GM12878 (cell line): Measurements from ENCODE around the gene STK10. TPM values are rescaled to one million over a fixed set of nuclear protein-coding genes. Genes with fewer than 3 reads are reported as not detected.

ENCODE experiments used
- ATAC-seq: fragments of 200-7000 bp; cut with Tn5 transposase; 3 replicates; pipeline ENCODE4 v1.9.1; 2020; ENCODE audit warnings: mild to moderate bottlenecking, moderate library complexity
- BruUV-seq: library from RNA; stranded (reverse); fragments of 400-500 nt; replicated peaks from 2 replicates; lab custom pipeline; 2021; lab: Mats Ljungman, UMichigan
- CTCF ChIA-PET: fragments of 300-600 bp; sonication (Branson Sonifier 250); formaldehyde crosslinking; extraction: SDS; loops from one replicate; lab custom pipeline; 2021; ENCODE audit warnings: inconsistent platforms; lab: Yijun Ruan, JAX
- POLR2A ChIA-PET: fragments of 350-600 bp; formaldehyde crosslinking; extraction: SDS; loops from one replicate; lab custom pipeline; 2021; ENCODE audit warnings: inconsistent platforms; lab: Charles Lee
- RAD21 ChIA-PET: fragments of 300-600 bp; sonication (Branson Sonifier 250); formaldehyde crosslinking; loops from one replicate; lab custom pipeline; 2023; ENCODE audit warnings: antibody characterized with exemption; ENCODE audit not compliant: unreplicated experiment; lab: Charles Lee
- SMC1A ChIA-PET: fragments of 300-600 bp; sonication (Branson Sonifier 250); formaldehyde crosslinking; loops from one replicate; lab custom pipeline; 2023; ENCODE audit not compliant: unreplicated experiment, uncharacterized antibody; lab: Charles Lee
- DNase-seq: peaks from one replicate; pipeline ENCODE4 v3.0.0-alpha.2; 2011; ENCODE audit warnings: low read depth, low spot score
- FAIRE-seq: peaks from 3 replicates; lab custom pipeline; 2011; peaks lifted over from hg19 to GRCh38; lab: Jason Lieb, UNC
- H2AFZ ChIP-seq: 2 replicates; pipeline ENCODE4 v1.6.0; 2011; ENCODE audit warnings: low read depth, low read length, control low read depth; ENCODE audit not compliant: control insufficient read depth
- H3K27ac ChIP-seq: 2 replicates; pipeline ENCODE4 v1.5.1; 2011; ENCODE audit warnings: control low read depth; ENCODE audit not compliant: control insufficient read depth, insufficient read depth
- H3K27me3 ChIP-seq, 2 experiments: replicated peaks in 1 of 2; 2 replicates each; pipeline versions ENCODE4 v1.6.0 to v1.6.1; 2011; ENCODE audit warnings: low read length in 1 of 2; ENCODE audit not compliant: control insufficient read depth in 2 of 2, insufficient read depth in 2 of 2
- H3K36me3 ChIP-seq, 2 experiments: 2 replicates each; pipeline ENCODE4 v1.5.1; 2011; ENCODE audit warnings: low read length in 1 of 2; ENCODE audit not compliant: control insufficient read depth in 2 of 2, insufficient read depth in 2 of 2
- H3K4me1 ChIP-seq: 2 replicates; pipeline ENCODE4 v1.6.1; 2011; ENCODE audit warnings: mild to moderate bottlenecking, low read length, moderate library complexity, mixed read lengths; ENCODE audit not compliant: control insufficient read depth, insufficient read depth
- H3K4me2 ChIP-seq: 2 replicates; pipeline ENCODE4 v1.6.0; 2011; ENCODE audit warnings: control low read depth; ENCODE audit not compliant: control insufficient read depth, insufficient read depth
- H3K4me3 ChIP-seq: fragments of 200-600 bp; sonication (generic); 2 replicates; pipeline ENCODE4 v1.5.1; 2016
- H3K79me2 ChIP-seq: 2 replicates; pipeline ENCODE4 v1.6.0; 2011; ENCODE audit warnings: low read length; ENCODE audit not compliant: control insufficient read depth, insufficient read depth
- H3K9ac ChIP-seq: 2 replicates; pipeline ENCODE4 v1.8.0; 2011; ENCODE audit warnings: low read length, control low read depth, mixed read lengths; ENCODE audit not compliant: control insufficient read depth, insufficient read depth
- H3K9me3 ChIP-seq: replicated peaks from 3 replicates; pipeline ENCODE4 v1.5.1; 2011; ENCODE audit warnings: mild to moderate bottlenecking, low read length; ENCODE audit not compliant: control insufficient read depth, insufficient read depth
- H4K20me1 ChIP-seq: 2 replicates; pipeline ENCODE4 v1.6.0; 2011; ENCODE audit not compliant: control insufficient read depth, insufficient read depth
- CBX3 ChIP-seq: fragments of 200-600 bp; sonication (generic); IDR thresholded peaks from 2 replicates; pipeline ENCODE4 v1.6.1; 2016; ENCODE audit warnings: low read depth, borderline replicate concordance
- CHD2 ChIP-seq: IDR thresholded peaks from 2 replicates; pipeline ENCODE4 v1.6.1; 2011; ENCODE audit warnings: low read depth, low read length, improper control_type of control experiment, borderline replicate concordance
- CREB1 ChIP-seq: IDR thresholded peaks from 2 replicates; pipeline ENCODE4 v1.6.1; 2012; ENCODE audit warnings: low read depth, mild to moderate bottlenecking, inconsistent platforms
- CREM ChIP-seq: IDR thresholded peaks from 2 replicates; pipeline ENCODE4 v1.6.1; 2014; ENCODE audit warnings: antibody characterized with exemption, low read depth
- E4F1 ChIP-seq: fragments of 450-650 bp; IDR thresholded peaks from 2 replicates; pipeline ENCODE4 v1.6.1; 2018; ENCODE audit warnings: borderline replicate concordance, mild to moderate bottlenecking; ENCODE audit not compliant: partially characterized antibody
- GATAD2B ChIP-seq: fragments of 450-650 bp; conservative IDR thresholded peaks from 2 replicates; pipeline ENCODE4 v1.6.1; 2017; ENCODE audit warnings: low read depth, mild to moderate bottlenecking, moderate library complexity
- HDGF ChIP-seq: fragments of 450-650 bp; IDR thresholded peaks from 2 replicates; pipeline ENCODE4 v1.6.1; 2016; ENCODE audit warnings: antibody characterized with exemption
- IRF3 ChIP-seq: fragments of 450-650 bp; IDR thresholded peaks from 2 replicates; pipeline ENCODE4 v1.6.1; 2014; ENCODE audit warnings: mild to moderate bottlenecking
- IRF4 ChIP-seq: IDR thresholded peaks from 2 replicates; pipeline ENCODE4 v1.6.1; 2011; ENCODE audit warnings: low read depth, low read length
- JUND ChIP-seq: IDR thresholded peaks from 2 replicates; pipeline ENCODE4 v1.6.1; 2012; ENCODE audit warnings: low read depth, mild to moderate bottlenecking, low read length, improper control_type of control experiment, moderate library complexity
- MLLT1 ChIP-seq: fragments of 450-650 bp; IDR thresholded peaks from 2 replicates; pipeline ENCODE4 v1.6.1; 2016; ENCODE audit warnings: mild to moderate bottlenecking
- NFYA ChIP-seq: IDR thresholded peaks from 2 replicates; pipeline ENCODE4 v1.6.1; 2011; ENCODE audit warnings: low read depth, mild to moderate bottlenecking, low read length, improper control_type of control experiment, borderline replicate concordance
- NR2F1 ChIP-seq: fragments of 450-650 bp; conservative IDR thresholded peaks from 2 replicates; pipeline ENCODE4 v1.6.1; 2017; ENCODE audit warnings: mild to moderate bottlenecking
- PML ChIP-seq: IDR thresholded peaks from 2 replicates; pipeline ENCODE4 v1.6.1; 2012; ENCODE audit warnings: low read length, inconsistent platforms
- POLR2A ChIP-seq: IDR thresholded peaks from 2 replicates; pipeline ENCODE4 v1.6.1; 2011; ENCODE audit warnings: low read depth, mild to moderate bottlenecking, low read length
- STAT1 ChIP-seq: fragments of 450-650 bp; conservative IDR thresholded peaks from 2 replicates; pipeline ENCODE4 v1.6.1; 2014; ENCODE audit warnings: antibody characterized with exemption, mild to moderate bottlenecking
- USF2 ChIP-seq: IDR thresholded peaks from 2 replicates; pipeline ENCODE4 v1.6.1; 2011; ENCODE audit warnings: low read depth, low read length, improper control_type of control experiment, borderline replicate concordance
- ZNF24 ChIP-seq: fragments of 450-650 bp; IDR thresholded peaks from 2 replicates; pipeline ENCODE4 v1.6.1; 2017; ENCODE audit warnings: antibody characterized with exemption, mild to moderate bottlenecking
- WGBS: methylation state at CpG from one replicate; pipeline ENCODE4 v1.1.6; 2016; ENCODE audit warnings: low lambda C conversion rate; ENCODE audit not compliant: insufficient replicate concordance, insufficient coverage; ENCODE audit errors: missing lambda C conversion rate; 5-methylcytosine and 5-hydroxymethylcytosine counted together
- in situ Hi-C: fragments of 300-500 bp; cut with MboI; formaldehyde crosslinking; loops from 9 replicates; pipeline ENCODE4 v1.14.3; 2018; ENCODE audit warnings: mixed read lengths
- intact Hi-C: fragments of 100-400 bp; cut with micrococcal nuclease; formaldehyde crosslinking; loops from one replicate; pipeline ENCODE4 v1.14.2; 2022; ENCODE audit not compliant: unreplicated experiment
- polyA plus RNA-seq, 11 experiments: library from polyadenylated mRNA; depleted of rRNA in 4 of 11; unstranded in 6 of 11; stranded (reverse) in 5 of 11; fragments of >200 nt; fragmentation: Nextera tagmentation in 4 of 11; fragmentation: Illumina TruSeq in 1 of 11; extraction: Ambion mirVana in 4 of 11; extraction: Trizol in 1 of 11; gene quantifications; 1 replicate in 1 of 11; 2 replicates in 10 of 11; pipeline versions ENCODE4 v1.2.1 to v1.2.3, GENCODE V29; 2011 to 2016; ENCODE audit warnings: inconsistent platforms in 2 of 11, missing spikeins in 2 of 11, low read depth in 1 of 11
- total RNA-seq, 4 experiments: library from RNA; depleted of rRNA in 3 of 4; stranded (reverse); fragments of >200 nt in 3 of 4; fragmentation: Illumina TruSeq in 1 of 4; extraction: Trizol in 1 of 4; gene quantifications; 2 replicates each; pipeline versions ENCODE4 v1.2.1 to v1.2.3, GENCODE V29; 2013 to 2021

The STK10 gene
- total and polyA plus RNA-seq, 10 of the 15 experiments (the other 5 are each of a cell fraction or from before 2014, with no cell fraction given): 14.2 to 96.4 (median 50.6) TPM

GRCh38 chr5:172171118-172171517, 16.9 kb downstream of the STK10 start:
- Histone ChIP-seq H3K4me2 (no peak overlapping the region), H4K20me1 (peaks cover 11% of the 10 kb centered on the region), H3K27ac (no peak overlapping the region), H3K9ac (no peak overlapping the region), H3K79me2 (peaks cover 93% of the 10 kb centered on the region), H3K4me3 (no peak overlapping the region), H3K9me3 (no peaks in the 10 kb centered on the region; the same call in 2 of the 3 replicates), H2AFZ (no peak overlapping the region), H3K36me3 (peaks cover 13 to 23% of the 10 kb centered on the region in 2 experiments; a peak in 3 of 4 replicates), H3K27me3 (no peaks in the 10 kb centered on the region), H3K4me1 (peaks cover 39% of the 10 kb centered on the region)
- no peak for DNase-seq
- 86% methylated on average over 8 of the region's 8 CpGs for WGBS
- in situ Hi-C loops: no loop called here
- RAD21 ChIA-PET: interaction anchor here (0.9 to 9.9 kb wide), 2 partner anchors 15 to 62 kb away, joined by 3 to 158 read pairs; partner anchors contain the start of gene STK10
- intact Hi-C loops: no loop called here
- CTCF ChIA-PET: interaction anchor here (1.2 to 6.1 kb wide), 2 partner anchors 15 to 40 kb away, joined by 3 to 74 read pairs; partner anchors contain the start of gene STK10
- TF ChIP-seq E4F1 (no peak), CBX3 (no peak), CHD2 (no peak), CREB1 (no peak), CREM (no peak), STAT1 (no peak), PML (no peak), POLR2A (no peak), ZNF24 (no peak), GATAD2B (no peak), JUND (no peak), IRF3 (no peak), NR2F1 (no peak), HDGF (no peak), NFYA (no peak), USF2 (no peak), MLLT1 (no peak), IRF4 (no peak)
- POLR2A ChIA-PET: interaction anchor here (1.5 kb wide), 1 partner anchor 9 kb away, joined by 5 read pairs; no protein-coding TSS in a partner anchor
- BruUV-seq: no TSS peak
- FAIRE-seq: no peak
- ATAC-seq: no peak
- SMC1A ChIA-PET: interaction anchor here (1.4 to 1.9 kb wide), 2 partner anchors 15 to 20 kb away, joined by 5 to 6 read pairs; no protein-coding TSS in a partner anchor
